ENCODE results near the gene PRAMEF12.

The PRAMEF12 gene

GRCh38 chr1:12773438-12773837, at the start of gene PRAMEF12:
Gene PRAMEF12 (plus strand): TSS chr1:12773738. CDS start chr1:12774868, 1,130 bp downstream.
- TF ChIP-seq TAF1 (IDR thresholded peaks at IDR 0.05; ENCODE audit: low read depth), result no peak
- TF ChIP-seq YY1 (IDR thresholded peaks at IDR 0.05; ENCODE audit: low read depth), result no peak
- TF ChIP-seq TEAD4 (IDR thresholded peaks at IDR 0.05), result no peak
- no peak for TF ChIP-seq USF1 (IDR thresholded peaks at IDR 0.05)
- no peak for TF ChIP-seq TCF12 (IDR thresholded peaks at IDR 0.05; ENCODE audit: low read depth)
- TF ChIP-seq ZBTB7A (IDR thresholded peaks at IDR 0.05; ENCODE audit: low read depth), result no peak
- TF ChIP-seq REST (IDR thresholded peaks at IDR 0.05; ENCODE audit: low read depth), result no peak
- TF ChIP-seq FOXM1 (IDR thresholded peaks at IDR 0.05; ENCODE audit: borderline replicate concordance, low read depth), result no peak
- TF ChIP-seq EP300 (IDR thresholded peaks at IDR 0.05; ENCODE audit: borderline replicate concordance), result no peak
- no peak for TF ChIP-seq EGR1 (IDR thresholded peaks at IDR 0.05)
- TF ChIP-seq CREB1 (IDR thresholded peaks at IDR 0.05; ENCODE audit: low read depth), result no peak
- TF ChIP-seq RAD21 (IDR thresholded peaks at IDR 0.05; ENCODE audit: low read depth), result no peak
- TF ChIP-seq CEBPB (IDR thresholded peaks at IDR 0.05), result no peak
- TF ChIP-seq MAX (IDR thresholded peaks at IDR 0.05), result no peak
- no peak for TF ChIP-seq NFIC (IDR thresholded peaks at IDR 0.05)

- TF ChIP-seq EP300 (IDR thresholded peaks at IDR 0.05; ENCODE audit: borderline replicate concordance) (no peak), EGR1 (IDR thresholded peaks at IDR 0.05) (no peak), YY1 (IDR thresholded peaks at IDR 0.05; ENCODE audit: low read depth) (no peak), CEBPB (IDR thresholded peaks at IDR 0.05) (no peak), CREB1 (IDR thresholded peaks at IDR 0.05; ENCODE audit: low read depth) (no peak), USF1 (IDR thresholded peaks at IDR 0.05) (no peak), TEAD4 (IDR thresholded peaks at IDR 0.05) (no peak), TCF12 (IDR thresholded peaks at IDR 0.05; ENCODE audit: low read depth) (no peak), RAD21 (IDR thresholded peaks at IDR 0.05; ENCODE audit: low read depth) (no peak), REST (IDR thresholded peaks at IDR 0.05; ENCODE audit: low read depth) (no peak), ZBTB7A (IDR thresholded peaks at IDR 0.05; ENCODE audit: low read depth) (no peak), NFIC (IDR thresholded peaks at IDR 0.05) (no peak), MAX (IDR thresholded peaks at IDR 0.05) (no peak), TAF1 (IDR thresholded peaks at IDR 0.05; ENCODE audit: low read depth) (no peak)
Measured at GRCh38 chr1:12728391-12728790, 45.1 kb upstream of the PRAMEF12 start.

GRCh38 chr1:12730156-12730555, 43.4 kb upstream of the PRAMEF12 start:
- TF ChIP-seq REST (IDR thresholded peaks at IDR 0.05; ENCODE audit: low read depth), result no peak

- TF ChIP-seq CREB1 (IDR thresholded peaks at IDR 0.05; ENCODE audit: low read depth), result no peak
- TF ChIP-seq YY1 (IDR thresholded peaks at IDR 0.05; ENCODE audit: low read depth), result no peak
Measured at GRCh38 chr1:12734651-12735050, 38.9 kb upstream of the PRAMEF12 start.

- no peak for TF ChIP-seq EGR1 (IDR thresholded peaks at IDR 0.05)
- no peak for TF ChIP-seq TCF12 (IDR thresholded peaks at IDR 0.05; ENCODE audit: low read depth)
- TF ChIP-seq EP300 (IDR thresholded peaks at IDR 0.05; ENCODE audit: borderline replicate concordance), result no peak
- no peak for TF ChIP-seq NFIC (IDR thresholded peaks at IDR 0.05)
- no peak for TF ChIP-seq TEAD4 (IDR thresholded peaks at IDR 0.05)
- no peak for TF ChIP-seq YY1 (IDR thresholded peaks at IDR 0.05; ENCODE audit: low read depth)
- TF ChIP-seq FOXM1 (IDR thresholded peaks at IDR 0.05; ENCODE audit: borderline replicate concordance, low read depth), result no peak
- TF ChIP-seq REST (IDR thresholded peaks at IDR 0.05; ENCODE audit: low read depth), result no peak
- TF ChIP-seq CREB1 (IDR thresholded peaks at IDR 0.05; ENCODE audit: low read depth), result no peak
- no peak for TF ChIP-seq TAF1 (IDR thresholded peaks at IDR 0.05; ENCODE audit: low read depth)
- TF ChIP-seq USF1 (IDR thresholded peaks at IDR 0.05), result no peak
- no peak for TF ChIP-seq RAD21 (IDR thresholded peaks at IDR 0.05; ENCODE audit: low read depth)
- no peak for TF ChIP-seq CEBPB (IDR thresholded peaks at IDR 0.05)
- no peak for TF ChIP-seq ZBTB7A (IDR thresholded peaks at IDR 0.05; ENCODE audit: low read depth)
- TF ChIP-seq MAX (IDR thresholded peaks at IDR 0.05), result no peak
Measured at GRCh38 chr1:12738934-12739333, 34.6 kb upstream of the PRAMEF12 start.

Data from Ishikawa (cell line).